HEK293 (cell line): ENCODE data around the gene DEPDC5.

Experiments
- CTCF ChIA-PET: fragments of 350-600 bp; formaldehyde crosslinking; extraction: SDS; loops from one replicate; lab custom pipeline; 2021; ENCODE audit warnings: antibody characterized with exemption; lab: Yijun Ruan, JAX
- POLR2A ChIA-PET: fragments of 300-600 bp; formaldehyde crosslinking; extraction: SDS; loops from one replicate; lab custom pipeline; 2020; ENCODE audit warnings: antibody characterized with exemption, inconsistent platforms; lab: Yijun Ruan, JAX
- H3K27ac ChIP-seq: fragments of 200-500 bp; sonication (Bioruptor generic); 2 replicates; pipeline ENCODE4 v1.5.1; 2014; ENCODE audit warnings: low read depth, low read length, control low read depth, inconsistent platforms; ENCODE audit errors: extremely low read depth
- H3K36me3 ChIP-seq, 2 experiments: fragments of 200-500 bp in 1 of 2; sonication (Bioruptor generic) in 1 of 2; 1 replicate in 1 of 2; 2 replicates in 1 of 2; pipeline ENCODE4 v1.5.1; 2014 to 2017; ENCODE audit warnings: inconsistent platforms in 2 of 2, low read length in 2 of 2; ENCODE audit not compliant: control insufficient read depth in 2 of 2, insufficient read depth in 1 of 2
- H3K4me1 ChIP-seq: fragments of 200-500 bp; sonication (Bioruptor generic); 2 replicates; pipeline ENCODE4 v1.5.1; 2014; ENCODE audit warnings: mild to moderate bottlenecking, low read length, inconsistent platforms; ENCODE audit not compliant: control insufficient read depth, insufficient read depth
- H3K4me3 ChIP-seq: 2 replicates; pipeline ENCODE4 v1.5.1; 2011; ENCODE audit warnings: low read depth, mild to moderate bottlenecking, control low read depth, low read length, moderate library complexity
- H3K9me3 ChIP-seq: fragments of 200-500 bp; sonication (Bioruptor generic); 2 replicates; pipeline ENCODE4 v1.5.1; 2014; ENCODE audit warnings: low read depth, low read length, inconsistent platforms; ENCODE audit not compliant: control insufficient read depth, insufficient read depth
- EGR2 ChIP-seq: fragments of 450-650 bp; formaldehyde crosslinking; IDR thresholded peaks from 2 replicates; pipeline ENCODE4 v1.5.1; 2016; ENCODE audit warnings: low read depth, missing biosample characterization, missing genetic modification characterization
- SCRT2 ChIP-seq: fragments of 450-650 bp; formaldehyde crosslinking; IDR thresholded peaks from 2 replicates; pipeline ENCODE4 v1.5.1; 2016; ENCODE audit warnings: missing biosample characterization, missing genetic modification characterization
- ZBTB20 ChIP-seq: fragments of 450-650 bp; formaldehyde crosslinking; IDR thresholded peaks from 2 replicates; pipeline ENCODE4 v1.5.1; 2016; ENCODE audit warnings: missing biosample characterization, missing genetic modification characterization
- ZBTB7A ChIP-seq: fragments of 450-650 bp; formaldehyde crosslinking; IDR thresholded peaks from 2 replicates; pipeline ENCODE4 v1.5.1; 2016; ENCODE audit warnings: low read depth, missing biosample characterization, missing genetic modification characterization
- ZFHX2 ChIP-seq: fragments of 450-650 bp; formaldehyde crosslinking; conservative IDR thresholded peaks from 2 replicates; pipeline ENCODE4 v1.5.1; 2016; ENCODE audit warnings: missing biosample characterization, missing genetic modification characterization
- ZNF10 ChIP-seq: fragments of 450-650 bp; formaldehyde crosslinking; IDR thresholded peaks from 2 replicates; pipeline ENCODE4 v1.5.1; 2017; ENCODE audit warnings: missing biosample characterization, missing genetic modification characterization
- ZNF239 ChIP-seq: fragments of 450-650 bp; formaldehyde crosslinking; IDR thresholded peaks from 2 replicates; pipeline ENCODE4 v1.5.1; 2016; ENCODE audit warnings: missing biosample characterization, missing genetic modification characterization
- ZNF274 ChIP-seq, 2 experiments: fragments of 200-500 bp in 1 of 2; fragments of 450-650 bp in 1 of 2; sonication (Bioruptor generic) in 1 of 2; formaldehyde crosslinking in 1 of 2; IDR thresholded peaks; 2 replicates each; pipeline versions ENCODE4 v1.5.1 to v1.6.1; 2014 to 2016; ENCODE audit warnings: borderline replicate concordance in 1 of 2, inconsistent platforms in 1 of 2, low read length in 1 of 2, missing biosample characterization in 1 of 2, missing genetic modification characterization in 1 of 2
- ZNF335 ChIP-seq: fragments of 450-650 bp; formaldehyde crosslinking; conservative IDR thresholded peaks from 2 replicates; pipeline ENCODE4 v1.5.1; 2016; ENCODE audit warnings: missing biosample characterization, missing genetic modification characterization
- ZNF391 ChIP-seq: fragments of 450-650 bp; formaldehyde crosslinking; IDR thresholded peaks from 2 replicates; pipeline ENCODE4 v1.5.1; 2016; ENCODE audit warnings: low read depth, missing biosample characterization, missing genetic modification characterization, borderline replicate concordance
- ZNF433 ChIP-seq: fragments of 450-650 bp; formaldehyde crosslinking; IDR thresholded peaks from 2 replicates; pipeline ENCODE4 v1.5.1; 2016; ENCODE audit warnings: missing biosample characterization, missing genetic modification characterization, low read depth
- ZNF626 ChIP-seq: fragments of 450-650 bp; sonication (Bioruptor Pico); formaldehyde crosslinking; IDR thresholded peaks from 2 replicates; pipeline ENCODE4 v1.5.1; 2018; ENCODE audit warnings: missing biosample characterization, missing genetic modification characterization, inconsistent platforms
- ZNF664 ChIP-seq: fragments of 450-650 bp; formaldehyde crosslinking; IDR thresholded peaks from 2 replicates; pipeline ENCODE4 v1.5.1; 2016; ENCODE audit warnings: missing biosample characterization, missing genetic modification characterization
- ZNF670 ChIP-seq: fragments of 450-650 bp; formaldehyde crosslinking; IDR thresholded peaks from 2 replicates; pipeline ENCODE4 v1.5.1; 2016; ENCODE audit warnings: missing biosample characterization, missing genetic modification characterization, low read depth
- ZNF707 ChIP-seq: fragments of 450-650 bp; formaldehyde crosslinking; IDR thresholded peaks from 2 replicates; pipeline ENCODE4 v1.5.1; 2016; ENCODE audit warnings: missing biosample characterization, missing genetic modification characterization
- ZNF747 ChIP-seq: fragments of 450-650 bp; formaldehyde crosslinking; IDR thresholded peaks from 2 replicates; pipeline ENCODE4 v1.5.1; 2016; ENCODE audit warnings: missing biosample characterization, missing genetic modification characterization
- ZNF785 ChIP-seq: fragments of 450-650 bp; formaldehyde crosslinking; IDR thresholded peaks from 2 replicates; pipeline ENCODE4 v1.5.1; 2016; ENCODE audit warnings: missing biosample characterization, missing genetic modification characterization
- TF ChIP-seq, protein P1 (sequence below): fragments of 450-650 bp; IDR thresholded peaks from 2 replicates; pipeline ENCODE4 v1.5.1; 2018; ENCODE audit warnings: missing biosample characterization, missing genetic modification characterization
- TF ChIP-seq, protein P2 (sequence below): fragments of 450-650 bp; formaldehyde crosslinking; IDR thresholded peaks from 2 replicates; pipeline ENCODE4 v1.5.1; 2016; ENCODE audit warnings: missing biosample characterization, missing genetic modification characterization
- TF ChIP-seq, protein P3 (sequence below): fragments of 450-650 bp; formaldehyde crosslinking; IDR thresholded peaks from 2 replicates; pipeline ENCODE4 v1.5.1; 2017; ENCODE audit warnings: missing biosample characterization, missing genetic modification characterization
- TF ChIP-seq, protein P4 (sequence below): fragments of 450-650 bp; formaldehyde crosslinking; IDR thresholded peaks from 2 replicates; pipeline ENCODE4 v1.5.1; 2016; ENCODE audit warnings: missing biosample characterization, missing genetic modification characterization
- TF ChIP-seq, protein P5 (sequence below): fragments of 450-650 bp; formaldehyde crosslinking; IDR thresholded peaks from 2 replicates; pipeline ENCODE4 v1.5.1; 2016; ENCODE audit warnings: missing biosample characterization, missing genetic modification characterization

DEPDC5 gene

DNA sequence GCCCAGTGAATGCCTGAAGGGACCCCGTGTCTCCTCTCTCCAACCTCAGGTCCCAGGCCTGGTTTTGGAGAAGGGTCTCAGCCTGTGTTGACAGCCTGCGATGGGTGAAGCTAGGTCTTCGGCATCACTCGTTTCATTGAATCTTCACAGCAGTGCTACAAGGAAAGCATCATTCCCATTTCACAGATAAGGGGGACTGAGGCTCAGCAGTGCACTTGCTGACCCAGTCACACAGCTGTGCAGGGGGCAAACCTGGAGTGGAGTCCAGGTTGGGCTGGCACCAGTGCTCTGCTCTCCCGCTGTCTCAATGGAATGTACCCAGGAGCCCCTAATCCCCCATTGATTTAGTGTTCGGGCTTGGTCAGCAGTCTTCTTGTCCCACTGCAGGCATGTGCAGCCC lies 179.6 kb downstream of the DEPDC5 start (continued):
- TF ChIP-seq EGR2 (no peak), ZNF707 (tag by site-specific recombination) (no peak), ZNF626 (tag by site-specific recombination) (no peak)

DNA sequence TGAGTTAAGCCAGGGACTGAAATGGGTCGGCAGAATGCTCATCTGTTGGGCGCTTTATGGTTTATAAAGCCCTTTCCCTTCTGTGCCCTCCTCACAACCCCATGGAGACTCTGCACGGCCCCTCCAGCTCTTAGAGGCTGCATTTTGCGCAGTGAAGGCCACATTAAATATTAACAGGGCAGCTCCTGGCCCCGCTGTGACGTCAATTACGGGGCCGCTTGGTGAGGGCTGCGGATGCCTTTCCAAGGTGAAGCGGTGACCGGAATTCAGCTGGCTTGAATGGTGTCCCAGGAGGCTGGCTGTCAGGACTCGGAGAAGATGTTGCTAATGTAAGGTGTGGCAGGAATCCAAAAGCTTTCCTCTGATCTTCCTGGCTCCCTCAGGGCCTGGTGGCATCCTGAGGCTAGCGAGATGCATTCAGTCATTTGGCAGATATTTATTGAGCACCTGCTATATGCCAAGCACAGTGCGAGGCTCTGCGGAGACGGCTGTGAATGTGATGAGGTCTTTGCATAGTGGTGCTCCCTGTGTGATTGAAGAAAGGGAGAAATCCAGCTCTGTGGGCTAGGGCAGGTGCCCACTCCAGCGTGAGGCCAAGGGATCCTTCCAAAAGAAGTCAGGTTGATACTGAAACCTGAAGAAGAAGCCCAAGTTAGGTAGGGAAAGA lies 180.1 kb downstream of the DEPDC5 start:
- Histone ChIP-seq H3K36me3 (no peaks in the 10 kb centered on the region), H3K27ac (no peak overlapping the region), H3K9me3 (no peaks in the 10 kb centered on the region), H3K4me3 (no peak overlapping the region)
- CTCF ChIA-PET, result interaction anchor here (0.5 kb wide), 1 partner anchor 269 kb away, joined by 3 read pairs; no protein-coding TSS in a partner anchor
- TF ChIP-seq ZNF10 (tag by site-specific recombination) (no peak), ZNF664 (tag by site-specific recombination) (peak; percentile 55; the same call in 1 of the 2 replicates), ZNF433 (tag by site-specific recombination) (no peak), ZNF391 (tag by site-specific recombination) (no peak), ZNF747 (tag by site-specific recombination) (no peak), ZBTB20 (tag by site-specific recombination) (no peak)
- TF ChIP-seq, all 188 proteins: peak for 1
- POLR2A ChIA-PET, result no interaction called here
- H3K4me1 ChIP-seq, result no peaks in the 10 kb centered on the region

DNA sequence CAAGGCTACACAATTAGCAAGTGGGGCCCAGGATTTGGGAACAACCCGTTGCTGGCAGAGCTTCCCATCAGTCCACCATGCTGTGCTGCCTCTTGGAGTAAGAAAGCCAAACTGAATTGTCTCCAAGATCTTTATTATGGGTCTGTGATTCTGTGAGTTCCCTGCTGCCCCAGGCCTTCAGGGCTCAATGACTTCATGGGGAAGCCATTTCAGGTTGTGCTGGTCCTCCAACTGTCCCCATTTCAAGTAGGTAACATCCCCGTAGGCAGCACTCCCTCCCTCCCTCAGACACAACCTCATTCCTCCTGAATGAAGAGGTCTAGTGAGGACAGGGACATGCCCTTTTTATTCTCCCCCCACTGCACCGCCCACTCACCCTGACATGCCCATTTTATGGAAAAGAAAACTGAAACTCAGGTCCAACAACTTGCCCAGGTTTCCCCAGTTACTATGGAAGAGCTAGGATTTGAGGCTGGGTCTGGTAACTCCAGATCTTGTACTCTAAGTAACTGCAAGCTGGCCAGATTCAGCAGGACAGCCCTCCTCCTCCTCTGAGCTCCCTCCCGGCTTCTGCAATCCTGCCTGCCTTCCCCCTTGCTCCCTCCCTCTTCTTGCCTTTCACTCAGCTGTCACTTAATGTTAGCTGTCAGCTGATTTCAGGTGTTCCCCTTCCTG lies 182.3 kb downstream of the DEPDC5 start:
- Histone ChIP-seq H3K4me3 (no peak overlapping the region), H3K27ac (no peak overlapping the region), H3K4me1 (no peaks in the 10 kb centered on the region), H3K36me3 (no peaks in the 10 kb centered on the region), H3K9me3 (no peaks in the 10 kb centered on the region)
- ChIA-PET CTCF (interaction anchor here (0.9 kb wide), 1 partner anchor 34 kb away, joined by 9 read pairs; no protein-coding TSS in a partner anchor), POLR2A (interaction anchor here (0.6 to 0.7 kb wide), 3 partner anchors 17 to 137 kb away, joined by 3 to 8 read pairs (median 4); no protein-coding TSS in a partner anchor)
- TF ChIP-seq SCRT2 (tag by site-specific recombination) (no peak), ZNF335 (tag by site-specific recombination) (no peak), ZNF239 (no peak), ZBTB7A (tag by site-specific recombination) (no peak), ZNF785 (no peak), ZNF670 (tag by site-specific recombination) (no peak), ZFHX2 (tag by site-specific recombination) (peak; percentile 27; the same call in 1 of the 2 replicates), ZNF274 (IDR thresholded peaks at IDR 0.05; ENCODE audit: low read length) (no peak), ZNF274 (tag by site-specific recombination; IDR thresholded peaks at IDR 0.05; ENCODE audit: borderline replicate concordance) (no peak)
- TF ChIP-seq, protein P1, sequence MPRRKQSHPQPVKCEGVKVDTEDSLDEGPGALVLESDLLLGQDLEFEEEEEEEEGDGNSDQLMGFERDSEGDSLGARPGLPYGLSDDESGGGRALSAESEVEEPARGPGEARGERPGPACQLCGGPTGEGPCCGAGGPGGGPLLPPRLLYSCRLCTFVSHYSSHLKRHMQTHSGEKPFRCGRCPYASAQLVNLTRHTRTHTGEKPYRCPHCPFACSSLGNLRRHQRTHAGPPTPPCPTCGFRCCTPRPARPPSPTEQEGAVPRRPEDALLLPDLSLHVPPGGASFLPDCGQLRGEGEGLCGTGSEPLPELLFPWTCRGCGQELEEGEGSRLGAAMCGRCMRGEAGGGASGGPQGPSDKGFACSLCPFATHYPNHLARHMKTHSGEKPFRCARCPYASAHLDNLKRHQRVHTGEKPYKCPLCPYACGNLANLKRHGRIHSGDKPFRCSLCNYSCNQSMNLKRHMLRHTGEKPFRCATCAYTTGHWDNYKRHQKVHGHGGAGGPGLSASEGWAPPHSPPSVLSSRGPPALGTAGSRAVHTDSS, result no peak
- TF ChIP-seq, protein P2, sequence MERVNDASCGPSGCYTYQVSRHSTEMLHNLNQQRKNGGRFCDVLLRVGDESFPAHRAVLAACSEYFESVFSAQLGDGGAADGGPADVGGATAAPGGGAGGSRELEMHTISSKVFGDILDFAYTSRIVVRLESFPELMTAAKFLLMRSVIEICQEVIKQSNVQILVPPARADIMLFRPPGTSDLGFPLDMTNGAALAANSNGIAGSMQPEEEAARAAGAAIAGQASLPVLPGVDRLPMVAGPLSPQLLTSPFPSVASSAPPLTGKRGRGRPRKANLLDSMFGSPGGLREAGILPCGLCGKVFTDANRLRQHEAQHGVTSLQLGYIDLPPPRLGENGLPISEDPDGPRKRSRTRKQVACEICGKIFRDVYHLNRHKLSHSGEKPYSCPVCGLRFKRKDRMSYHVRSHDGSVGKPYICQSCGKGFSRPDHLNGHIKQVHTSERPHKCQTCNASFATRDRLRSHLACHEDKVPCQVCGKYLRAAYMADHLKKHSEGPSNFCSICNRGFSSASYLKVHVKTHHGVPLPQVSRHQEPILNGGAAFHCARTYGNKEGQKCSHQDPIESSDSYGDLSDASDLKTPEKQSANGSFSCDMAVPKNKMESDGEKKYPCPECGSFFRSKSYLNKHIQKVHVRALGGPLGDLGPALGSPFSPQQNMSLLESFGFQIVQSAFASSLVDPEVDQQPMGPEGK (tag by site-specific recombination), result no peak
- TF ChIP-seq, protein P3, sequence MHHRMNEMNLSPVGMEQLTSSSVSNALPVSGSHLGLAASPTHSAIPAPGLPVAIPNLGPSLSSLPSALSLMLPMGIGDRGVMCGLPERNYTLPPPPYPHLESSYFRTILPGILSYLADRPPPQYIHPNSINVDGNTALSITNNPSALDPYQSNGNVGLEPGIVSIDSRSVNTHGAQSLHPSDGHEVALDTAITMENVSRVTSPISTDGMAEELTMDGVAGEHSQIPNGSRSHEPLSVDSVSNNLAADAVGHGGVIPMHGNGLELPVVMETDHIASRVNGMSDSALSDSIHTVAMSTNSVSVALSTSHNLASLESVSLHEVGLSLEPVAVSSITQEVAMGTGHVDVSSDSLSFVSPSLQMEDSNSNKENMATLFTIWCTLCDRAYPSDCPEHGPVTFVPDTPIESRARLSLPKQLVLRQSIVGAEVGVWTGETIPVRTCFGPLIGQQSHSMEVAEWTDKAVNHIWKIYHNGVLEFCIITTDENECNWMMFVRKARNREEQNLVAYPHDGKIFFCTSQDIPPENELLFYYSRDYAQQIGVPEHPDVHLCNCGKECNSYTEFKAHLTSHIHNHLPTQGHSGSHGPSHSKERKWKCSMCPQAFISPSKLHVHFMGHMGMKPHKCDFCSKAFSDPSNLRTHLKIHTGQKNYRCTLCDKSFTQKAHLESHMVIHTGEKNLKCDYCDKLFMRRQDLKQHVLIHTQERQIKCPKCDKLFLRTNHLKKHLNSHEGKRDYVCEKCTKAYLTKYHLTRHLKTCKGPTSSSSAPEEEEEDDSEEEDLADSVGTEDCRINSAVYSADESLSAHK (tag by site-specific recombination), result no peak
- TF ChIP-seq, protein P4, sequence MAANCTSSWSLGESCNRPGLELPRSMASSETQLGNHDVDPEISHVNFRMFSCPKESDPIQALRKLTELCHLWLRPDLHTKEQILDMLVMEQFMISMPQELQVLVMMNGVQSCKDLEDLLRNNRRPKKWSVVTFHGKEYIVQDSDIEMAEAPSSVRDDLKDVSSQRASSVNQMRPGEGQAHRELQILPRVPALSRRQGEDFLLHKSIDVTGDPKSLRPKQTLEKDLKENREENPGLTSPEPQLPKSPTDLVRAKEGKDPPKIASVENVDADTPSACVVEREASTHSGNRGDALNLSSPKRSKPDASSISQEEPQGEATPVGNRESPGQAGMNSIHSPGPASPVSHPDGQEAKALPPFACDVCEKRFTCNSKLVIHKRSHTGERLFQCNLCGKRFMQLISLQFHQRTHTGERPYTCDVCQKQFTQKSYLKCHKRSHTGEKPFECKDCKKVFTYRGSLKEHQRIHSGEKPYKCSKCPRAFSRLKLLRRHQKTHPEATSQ, result no peak
- TF ChIP-seq, protein P5, sequence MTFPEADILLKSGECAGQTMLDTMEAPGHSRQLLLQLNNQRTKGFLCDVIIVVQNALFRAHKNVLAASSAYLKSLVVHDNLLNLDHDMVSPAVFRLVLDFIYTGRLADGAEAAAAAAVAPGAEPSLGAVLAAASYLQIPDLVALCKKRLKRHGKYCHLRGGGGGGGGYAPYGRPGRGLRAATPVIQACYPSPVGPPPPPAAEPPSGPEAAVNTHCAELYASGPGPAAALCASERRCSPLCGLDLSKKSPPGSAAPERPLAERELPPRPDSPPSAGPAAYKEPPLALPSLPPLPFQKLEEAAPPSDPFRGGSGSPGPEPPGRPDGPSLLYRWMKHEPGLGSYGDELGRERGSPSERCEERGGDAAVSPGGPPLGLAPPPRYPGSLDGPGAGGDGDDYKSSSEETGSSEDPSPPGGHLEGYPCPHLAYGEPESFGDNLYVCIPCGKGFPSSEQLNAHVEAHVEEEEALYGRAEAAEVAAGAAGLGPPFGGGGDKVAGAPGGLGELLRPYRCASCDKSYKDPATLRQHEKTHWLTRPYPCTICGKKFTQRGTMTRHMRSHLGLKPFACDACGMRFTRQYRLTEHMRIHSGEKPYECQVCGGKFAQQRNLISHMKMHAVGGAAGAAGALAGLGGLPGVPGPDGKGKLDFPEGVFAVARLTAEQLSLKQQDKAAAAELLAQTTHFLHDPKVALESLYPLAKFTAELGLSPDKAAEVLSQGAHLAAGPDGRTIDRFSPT (tag by site-specific recombination), result no peak
